GM18526 (cell line): Measurements from ENCODE around the gene GPR17.

Experiments used
- POLR2A ChIP-seq: IDR thresholded peaks from 3 replicates; pipeline ENCODE4 v1.6.1; 2011; ENCODE audit not compliant: insufficient read length; ENCODE audit errors: extremely low read depth

GPR17 gene

GRCh38 chr2:127631997-127632581, 13.9 kb upstream of the GPR17 start:
- no peak for TF ChIP-seq POLR2A

- TF ChIP-seq POLR2A, result no peak
Measured at GRCh38 chr2:127632592-127633489, 13.1 kb upstream of the GPR17 start.

- no peak for TF ChIP-seq POLR2A
Measured at GRCh38 chr2:127633556-127634065, 12.3 kb upstream of the GPR17 start.

DNA sequence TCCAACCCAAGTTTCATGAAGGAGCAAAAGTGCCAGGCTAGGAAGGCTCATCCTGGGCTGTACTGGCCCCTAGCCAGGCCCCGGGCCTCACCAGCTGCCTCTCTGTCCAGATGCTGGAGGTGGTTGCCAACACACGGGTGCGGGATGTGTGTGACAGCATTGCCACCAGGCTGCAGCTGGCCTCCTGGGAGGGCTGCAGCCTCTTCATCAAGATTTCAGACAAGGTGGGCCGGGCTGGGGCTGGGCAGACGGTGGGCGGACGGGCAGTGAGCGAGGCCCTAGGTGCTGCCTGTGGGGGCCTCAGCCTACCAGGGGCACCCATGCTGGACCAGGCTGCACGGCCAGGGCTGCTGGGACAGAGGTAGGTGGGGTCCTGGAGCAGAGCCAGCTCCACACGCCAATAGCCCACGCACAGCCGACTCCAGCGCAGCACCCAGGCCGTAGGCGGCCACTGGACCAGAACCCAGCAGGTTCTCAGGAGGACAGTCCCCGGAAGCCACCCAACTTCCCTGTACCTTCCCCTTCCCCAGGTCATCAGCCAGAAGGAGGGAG, 11.8 kb upstream of the GPR17 start:
- no peak for TF ChIP-seq POLR2A

DNA sequence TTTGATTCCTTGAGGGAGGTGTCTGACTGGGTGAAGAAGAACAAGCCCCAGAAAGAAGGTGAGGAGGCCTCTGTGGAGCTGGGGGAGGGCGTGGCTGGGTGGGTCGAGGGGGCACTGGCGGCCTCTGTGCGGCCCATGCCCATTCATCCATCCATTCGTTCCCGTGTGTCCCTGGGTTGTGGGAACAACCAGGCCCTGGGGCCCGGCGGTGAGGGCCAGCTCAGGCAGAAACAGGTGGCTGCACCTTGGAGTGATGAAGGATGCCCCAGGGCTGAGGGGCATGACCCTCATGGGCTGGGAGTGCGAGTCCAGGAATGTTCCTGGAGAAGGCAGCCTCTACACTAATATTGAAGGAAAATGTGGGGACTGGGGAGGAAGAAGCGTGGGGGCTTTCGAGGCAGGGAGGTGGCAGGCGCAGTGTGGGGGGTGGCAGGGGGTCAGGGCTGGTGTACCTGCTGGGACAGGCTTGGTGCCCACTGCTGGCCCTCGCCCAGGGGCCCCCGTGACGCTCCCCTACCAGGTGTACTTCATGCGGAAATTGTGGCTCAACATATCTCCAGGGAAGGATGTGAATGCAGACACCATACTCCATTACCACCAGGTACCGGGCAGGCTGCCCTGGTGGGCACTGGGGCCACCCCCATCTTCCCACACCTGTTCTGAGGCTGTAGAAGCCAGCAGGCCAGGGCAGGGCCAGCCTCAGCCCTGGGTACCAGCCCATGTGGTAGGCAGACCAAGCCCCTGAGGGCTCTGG, 11.2 kb upstream of the GPR17 start:
- no peak for TF ChIP-seq POLR2A

DNA sequence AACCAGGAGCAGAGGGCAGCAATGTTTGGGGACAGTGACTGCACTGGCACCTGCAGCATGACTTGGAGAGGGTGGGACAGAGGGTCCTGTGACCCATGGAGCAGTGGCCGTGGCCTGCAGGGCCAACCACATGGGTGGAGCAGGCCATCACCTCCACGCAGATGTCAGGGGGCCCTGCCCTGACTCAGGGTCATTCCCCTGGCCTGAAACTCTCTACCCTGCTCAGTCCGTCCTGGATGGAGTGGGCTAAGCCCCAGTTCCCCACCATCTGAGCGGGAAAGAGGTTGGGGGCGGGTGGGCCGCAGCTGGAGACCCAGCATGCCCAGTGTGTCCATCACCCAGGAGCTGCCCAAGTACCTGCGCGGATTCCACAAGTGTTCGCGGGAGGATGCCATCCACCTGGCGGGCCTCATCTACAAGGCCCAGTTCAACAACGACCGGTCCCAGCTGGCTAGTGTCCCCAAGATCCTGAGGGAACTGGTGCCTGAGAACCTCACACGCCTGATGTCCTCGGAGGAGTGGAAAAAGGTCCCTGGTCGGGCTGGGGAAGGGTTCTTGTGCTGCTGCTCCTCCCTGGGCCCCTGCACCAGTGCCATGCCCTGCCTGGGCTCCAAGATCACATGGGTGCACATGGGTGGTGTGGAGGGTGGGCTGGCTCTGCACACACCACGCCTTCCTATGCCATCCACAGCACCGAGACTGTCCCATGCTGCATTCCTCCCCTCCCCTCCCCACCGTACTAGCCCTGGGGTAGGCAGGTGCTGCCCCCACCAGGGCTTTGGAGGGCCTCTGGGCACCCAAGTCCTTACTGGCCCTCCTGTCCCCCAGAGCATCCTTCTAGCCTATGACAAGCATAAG, 10.3 kb upstream of the GPR17 start:
- no peak for TF ChIP-seq POLR2A

DNA sequence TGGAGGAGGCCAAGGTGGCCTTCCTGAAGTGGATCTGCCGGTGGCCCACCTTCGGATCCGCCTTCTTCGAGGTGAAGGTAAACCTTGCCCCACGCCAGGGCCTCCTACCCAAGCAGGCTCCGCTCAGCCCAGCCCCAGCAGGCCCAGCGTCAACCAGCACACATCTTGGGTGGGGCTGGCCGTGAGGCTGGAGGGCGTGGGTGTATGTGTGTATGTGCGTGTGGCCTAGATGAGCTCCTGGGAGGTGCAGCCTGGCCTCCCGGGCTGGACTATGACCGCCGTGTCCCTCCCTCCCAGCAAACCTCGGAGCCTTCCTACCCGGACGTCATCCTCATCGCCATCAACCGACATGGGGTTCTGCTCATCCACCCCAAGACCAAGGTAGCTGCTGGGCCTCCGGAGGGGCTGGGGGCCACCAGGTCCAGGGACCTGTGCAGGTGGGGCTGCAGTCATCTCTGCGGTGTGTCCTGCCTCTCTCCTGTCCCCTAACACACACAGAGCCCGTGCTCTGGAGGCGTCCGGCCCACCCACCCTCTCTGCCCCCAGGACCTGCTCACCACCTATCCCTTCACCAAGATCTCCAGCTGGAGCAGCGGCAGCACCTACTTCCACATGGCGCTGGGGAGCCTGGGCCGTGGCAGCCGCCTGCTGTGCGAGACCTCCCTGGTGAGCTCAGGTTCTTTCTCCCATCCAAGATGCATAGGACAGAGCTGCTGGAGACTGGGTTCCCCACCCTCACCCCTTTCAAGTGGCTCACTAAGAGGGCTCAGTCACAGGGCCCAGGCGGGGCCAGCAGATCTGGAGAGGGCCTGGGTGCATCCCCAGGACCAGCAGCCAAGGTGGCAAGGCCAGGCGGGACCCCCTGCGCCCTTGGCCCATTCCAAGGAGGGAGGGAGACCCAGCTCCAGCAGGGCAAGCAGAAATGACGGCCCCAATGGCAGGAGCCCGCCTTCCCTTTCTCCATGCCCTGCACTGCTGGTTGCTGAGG, 9.4 kb upstream of the GPR17 start:
- TF ChIP-seq POLR2A, result no peak

GRCh38 chr2:127637236-127637630, 8.7 kb upstream of the GPR17 start:
- no peak for TF ChIP-seq POLR2A

GRCh38 chr2:127637725-127638252, 8.2 kb upstream of the GPR17 start:
- no peak for TF ChIP-seq POLR2A

GRCh38 chr2:127638361-127639110, 7.4 kb upstream of the GPR17 start:
- no peak for TF ChIP-seq POLR2A

DNA sequence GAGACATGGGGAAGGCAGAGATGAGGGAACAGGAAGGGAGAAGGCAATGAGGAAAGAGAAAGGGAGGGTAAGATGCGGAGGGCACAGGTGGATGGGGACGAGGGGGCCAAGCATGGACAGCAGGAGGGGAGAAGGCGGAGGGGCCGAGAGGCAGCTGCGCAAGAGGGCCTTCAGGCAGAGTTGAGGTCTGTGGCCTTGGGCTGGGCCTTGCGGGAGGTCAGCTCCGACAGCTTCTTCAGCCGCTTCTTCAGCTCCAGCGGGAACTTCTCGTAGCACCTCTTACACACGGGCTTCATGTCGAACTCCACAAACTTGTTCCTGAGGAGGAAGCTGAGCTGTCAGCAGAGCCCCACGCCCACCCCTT, 6.9 kb upstream of the GPR17 start:
- TF ChIP-seq POLR2A, result no peak
